GM18526 (cell line): ENCODE measurements around the gene PPM1L.

Source experiments
- POLR2A ChIP-seq: IDR thresholded peaks from 3 replicates; pipeline ENCODE4 v1.6.1; 2011; ENCODE audit not compliant: insufficient read length; ENCODE audit errors: extremely low read depth

PPM1L gene

DNA sequence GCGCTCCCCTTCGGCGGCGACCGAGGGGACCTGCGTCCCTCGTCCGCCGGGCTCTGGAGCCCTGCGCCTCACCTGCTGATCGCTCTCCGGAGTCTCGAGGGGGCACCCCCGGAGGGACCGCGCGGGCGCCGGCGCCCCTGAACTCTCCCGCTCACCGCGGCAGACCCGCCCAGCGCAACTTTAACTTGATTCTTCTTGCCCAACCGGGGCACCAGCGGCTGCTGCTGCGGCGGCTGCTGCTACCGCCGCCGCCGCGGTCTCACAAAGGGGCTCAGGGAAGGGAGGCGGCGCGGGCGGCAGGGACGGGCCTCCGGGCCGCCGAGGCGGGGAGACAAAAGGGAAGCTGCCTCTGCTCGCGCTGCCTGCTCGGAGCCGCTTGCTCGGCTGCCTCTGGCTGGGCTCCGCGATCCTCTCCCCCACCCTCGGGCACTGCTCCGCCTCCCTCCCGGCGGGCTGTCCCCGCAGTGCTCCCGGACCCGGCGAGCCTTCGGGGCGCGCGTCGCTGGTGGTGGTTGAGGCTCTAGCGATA lies at the start of gene PPM1L:
TSS of gene PPM1L (plus strand) at position 456 of the 529 bp plus-strand sequence.
- no peak for TF ChIP-seq POLR2A

DNA sequence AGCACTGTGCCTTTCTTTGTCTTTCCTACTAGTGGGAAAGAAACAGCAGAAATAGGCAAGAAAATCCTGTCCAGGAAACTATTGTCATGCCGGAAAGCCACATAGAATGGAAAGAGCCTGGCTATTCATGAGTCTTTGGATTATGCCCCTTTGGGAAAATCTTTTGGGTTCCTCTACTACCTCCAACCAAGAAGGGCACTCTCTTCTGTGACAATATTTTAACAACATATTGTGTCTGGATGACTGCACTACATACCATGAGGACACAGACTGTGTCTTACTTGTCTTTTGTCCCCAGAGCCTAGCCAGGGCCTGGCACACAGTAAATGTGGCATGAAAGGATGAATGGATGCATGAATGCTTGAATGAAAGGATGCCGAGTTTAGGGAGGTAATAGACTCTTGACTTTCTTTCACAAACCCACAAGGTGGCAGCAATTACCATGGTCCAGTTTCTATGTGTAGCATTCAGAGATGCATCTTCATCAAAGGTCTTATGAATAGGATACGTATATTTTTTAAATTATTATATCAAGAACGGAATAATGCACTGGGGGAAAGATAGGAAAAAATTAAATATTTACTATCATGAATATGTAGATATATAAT lies 48.7 kb upstream of the PPM1L start:
- TF ChIP-seq POLR2A: no peak

DNA sequence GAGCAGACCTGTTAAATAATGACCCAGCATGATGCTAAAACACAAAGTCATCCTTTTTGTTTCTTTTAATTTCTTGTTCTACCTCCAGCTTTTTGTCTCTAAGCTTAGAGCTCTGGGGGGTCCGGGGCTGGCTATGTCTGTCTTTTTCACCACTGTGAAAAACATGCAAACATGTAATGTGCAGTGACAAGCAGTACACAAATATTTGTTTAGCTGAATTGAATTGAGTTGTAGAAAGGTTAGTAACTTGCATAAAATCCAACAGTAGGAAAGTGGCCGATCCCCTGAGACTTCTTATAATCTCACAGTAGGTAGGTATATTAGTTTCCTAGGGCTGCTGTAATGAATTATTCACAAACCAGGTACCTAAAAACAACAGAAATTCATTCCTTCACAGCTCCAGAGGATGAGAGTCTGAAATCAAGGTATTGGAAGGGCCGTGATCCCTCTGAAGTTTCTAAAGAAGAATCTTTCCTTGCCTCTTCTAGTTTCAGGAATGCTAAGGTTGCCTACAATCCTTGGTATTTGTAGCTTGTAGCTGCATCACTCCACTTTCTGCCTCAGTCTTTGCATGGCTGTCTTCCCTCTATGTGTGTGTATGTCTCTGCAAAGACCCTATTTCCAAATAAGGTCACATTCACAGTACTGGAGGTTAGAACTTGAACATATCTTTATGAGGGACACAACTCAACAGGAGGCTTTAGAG lies 46.4 kb upstream of the PPM1L start:
- TF ChIP-seq POLR2A: no peak

DNA sequence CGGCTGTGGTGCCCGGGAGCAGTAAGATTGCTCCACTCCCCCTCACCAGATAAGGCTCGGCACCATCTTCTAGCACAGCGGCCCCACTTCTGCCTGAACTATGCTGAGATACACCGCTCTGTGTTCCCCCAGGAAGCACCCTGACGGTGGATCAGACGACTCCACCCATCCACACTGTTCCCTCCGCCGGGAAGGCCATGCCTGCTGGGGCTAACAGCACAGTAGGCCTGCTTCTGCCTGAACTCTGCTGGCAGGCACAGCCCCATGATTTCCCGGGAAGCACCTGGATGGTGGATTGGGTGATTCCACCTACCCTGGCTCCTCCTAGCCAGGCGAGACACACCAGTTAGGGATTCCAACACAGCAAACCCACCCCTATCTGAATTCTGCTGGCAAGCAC lies 36.3 kb upstream of the PPM1L start:
- TF ChIP-seq POLR2A: no peak

DNA sequence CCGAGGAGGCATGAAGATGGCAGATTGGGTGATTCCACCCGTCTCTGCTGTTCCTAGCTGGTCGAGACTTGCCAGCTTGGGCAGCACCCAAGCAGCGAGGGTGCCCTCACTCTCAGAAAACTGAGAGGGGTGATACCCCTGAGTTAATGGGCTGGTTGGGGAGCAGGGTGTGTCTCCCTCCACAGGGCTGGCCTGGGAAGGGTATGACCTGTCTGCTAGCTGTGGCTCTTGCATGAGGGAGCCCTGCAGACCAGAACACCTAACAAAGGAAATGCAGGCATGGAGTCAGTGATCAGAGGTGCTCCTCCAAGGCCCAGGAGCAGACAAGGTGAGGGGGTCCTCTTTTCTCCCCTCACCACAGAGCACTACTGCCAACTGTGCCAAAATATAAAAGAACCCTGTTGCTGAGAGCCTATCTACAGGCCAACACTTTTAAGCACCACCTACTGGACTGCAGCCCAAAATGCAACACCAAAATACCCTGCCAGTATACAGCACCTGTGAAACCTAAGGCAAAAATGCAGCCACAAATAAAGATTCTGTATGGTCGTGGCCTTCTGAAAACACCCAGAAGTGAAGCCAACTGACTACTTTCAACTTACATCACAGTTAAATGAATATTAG lies 35.8 kb upstream of the PPM1L start:
- no peak for TF ChIP-seq POLR2A

DNA sequence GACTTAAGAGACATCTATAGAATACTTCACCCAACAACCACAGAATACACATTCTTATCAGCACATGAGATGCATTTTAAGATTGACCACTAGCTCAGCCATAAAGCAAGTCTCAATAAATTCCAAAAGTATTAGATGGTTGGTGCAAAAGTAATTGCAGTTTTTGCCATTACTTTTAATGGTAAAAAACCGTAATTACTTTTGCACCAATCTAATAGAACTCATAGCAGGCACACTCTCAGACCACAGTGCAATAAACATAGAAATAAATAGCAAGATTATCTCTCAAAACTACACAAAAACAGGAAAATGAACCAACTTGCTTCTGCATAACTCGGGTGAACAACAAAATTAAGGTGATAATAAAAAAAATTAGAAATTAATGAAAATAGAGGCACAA lies 33.7 kb upstream of the PPM1L start:
- TF ChIP-seq POLR2A: no peak

DNA sequence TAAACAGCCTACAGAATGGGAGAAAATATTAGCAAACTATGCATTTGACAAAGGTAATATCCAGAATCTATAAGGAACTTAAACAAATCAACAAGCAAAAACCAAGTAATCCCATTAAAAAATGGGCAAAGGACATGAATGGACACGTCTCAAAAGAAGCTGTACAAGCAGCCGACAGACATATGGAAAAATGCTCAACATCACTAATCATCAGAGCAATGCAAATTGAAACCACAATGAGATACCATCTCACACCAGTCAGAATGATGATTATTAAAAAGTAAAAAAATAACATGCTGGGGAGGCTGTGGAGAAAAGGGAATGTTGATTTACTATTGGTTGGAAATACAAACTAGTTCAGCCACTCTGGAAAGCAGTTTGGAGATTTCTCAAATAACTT lies 30.7 kb upstream of the PPM1L start:
- no peak for TF ChIP-seq POLR2A

DNA sequence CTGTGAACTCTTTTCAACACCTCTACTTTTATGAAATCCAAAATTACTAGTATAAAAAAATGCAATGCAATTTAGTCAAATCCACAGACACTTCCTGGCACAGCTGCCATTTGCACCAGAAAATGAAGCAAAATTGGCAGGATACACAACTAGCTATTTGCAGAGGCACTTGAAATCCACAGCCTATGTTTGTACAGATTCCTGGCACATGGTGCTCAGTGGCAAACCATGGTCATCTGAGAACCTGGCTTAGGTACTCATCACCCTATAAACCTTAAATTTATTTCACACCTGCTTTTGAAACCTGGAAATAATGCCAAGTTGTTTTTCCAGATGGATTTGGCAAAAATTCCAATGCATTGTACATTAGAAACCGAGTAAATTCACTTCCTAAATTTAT lies 20.2 kb upstream of the PPM1L start:
- TF ChIP-seq POLR2A: no peak

DNA sequence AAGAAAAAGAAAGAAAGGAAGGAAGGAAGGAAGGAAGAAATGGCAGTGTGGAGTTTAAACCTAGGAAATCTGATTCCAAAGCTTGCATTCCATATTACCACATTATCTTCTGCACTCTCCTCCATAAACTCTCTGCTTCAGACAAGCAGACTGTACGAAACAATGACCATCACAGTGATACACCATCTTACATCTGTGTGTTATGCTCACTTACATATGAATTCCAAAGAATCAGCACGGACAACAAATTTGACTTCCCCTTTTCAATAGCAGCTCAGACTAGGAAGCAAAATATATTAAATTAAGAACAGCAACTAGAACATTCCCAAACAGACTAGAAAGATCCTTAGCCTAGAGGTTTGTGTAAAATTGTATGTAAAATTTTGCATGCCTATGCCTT lies 18.0 kb upstream of the PPM1L start:
- no peak for TF ChIP-seq POLR2A

DNA sequence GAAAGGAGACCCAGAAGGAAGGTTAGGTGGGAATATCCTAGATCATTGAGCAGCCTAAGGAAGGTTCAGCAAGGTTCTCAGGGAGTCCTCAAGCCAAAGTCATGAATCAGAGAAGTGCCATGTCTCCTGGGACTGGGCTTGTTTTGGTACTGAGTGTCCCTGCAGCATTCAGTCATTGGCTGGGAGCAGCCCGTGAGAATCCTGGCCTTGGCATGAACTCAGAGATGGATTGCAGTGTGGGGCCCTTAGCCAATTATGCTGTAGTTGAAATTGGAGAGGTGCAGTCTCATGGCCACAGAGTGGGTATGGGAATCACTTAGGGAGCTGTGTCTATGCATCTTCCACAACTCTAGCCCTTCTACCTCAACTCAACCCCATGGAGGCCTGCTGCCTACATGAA lies 17.0 kb upstream of the PPM1L start:
- TF ChIP-seq POLR2A: no peak

DNA sequence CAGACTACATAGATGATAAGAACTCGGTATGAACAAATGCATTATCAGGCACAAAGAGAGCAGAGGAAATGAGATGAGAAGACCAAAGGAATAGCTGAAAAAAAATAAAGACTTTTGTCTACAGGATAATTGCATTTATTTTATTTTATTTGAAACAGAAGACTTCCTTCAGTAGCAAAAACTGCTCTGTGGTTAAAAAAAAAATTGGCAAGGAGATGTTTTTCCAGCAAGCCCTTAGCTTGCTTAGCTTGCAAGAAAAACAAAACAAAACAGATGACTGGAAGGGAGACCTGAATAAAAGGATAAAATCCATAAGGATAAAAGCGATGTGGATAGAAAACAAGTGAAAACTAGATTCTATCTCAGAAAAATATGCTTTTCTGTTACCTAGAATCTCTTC lies 9.1 kb upstream of the PPM1L start:
- TF ChIP-seq POLR2A: no peak

DNA sequence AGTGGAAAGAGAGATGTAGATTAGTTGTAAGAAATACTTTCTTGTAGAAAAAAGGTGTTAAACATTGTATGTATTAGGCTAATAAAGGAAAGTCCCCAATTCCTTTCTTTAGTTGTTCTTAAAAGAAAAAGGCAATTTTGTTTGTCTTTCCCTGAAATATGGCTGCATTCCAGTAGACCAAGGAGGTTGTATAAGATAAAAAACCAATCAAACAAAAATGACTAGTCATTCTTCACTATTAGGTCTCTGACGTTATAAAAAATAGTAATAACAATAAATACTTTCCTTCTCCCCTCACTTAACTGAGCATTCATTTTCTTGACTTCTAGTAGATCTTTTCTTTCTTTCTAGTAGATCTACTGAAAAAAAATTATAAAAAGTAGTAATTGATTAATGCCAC lies 8.6 kb upstream of the PPM1L start:
- TF ChIP-seq POLR2A: no peak

DNA sequence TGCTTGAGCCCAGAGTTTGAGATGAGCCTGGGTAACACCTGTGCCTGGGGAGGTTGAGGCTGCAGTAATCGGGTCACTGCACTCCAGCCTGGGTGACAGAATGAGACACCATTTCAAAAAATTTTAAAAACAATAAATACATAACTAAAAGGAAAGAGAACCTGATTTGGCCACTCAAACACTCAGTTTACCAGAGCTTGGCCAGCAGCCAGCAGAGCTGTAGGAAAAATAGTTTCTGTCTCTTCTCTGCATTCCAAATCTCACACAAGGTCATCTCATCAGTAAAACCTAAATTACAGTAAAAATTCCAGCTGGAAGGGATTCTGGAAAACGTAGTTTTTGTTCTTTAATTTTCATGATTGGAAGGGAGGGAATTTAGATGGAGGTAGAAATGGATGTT lies 7.8 kb upstream of the PPM1L start:
- no peak for TF ChIP-seq POLR2A

DNA sequence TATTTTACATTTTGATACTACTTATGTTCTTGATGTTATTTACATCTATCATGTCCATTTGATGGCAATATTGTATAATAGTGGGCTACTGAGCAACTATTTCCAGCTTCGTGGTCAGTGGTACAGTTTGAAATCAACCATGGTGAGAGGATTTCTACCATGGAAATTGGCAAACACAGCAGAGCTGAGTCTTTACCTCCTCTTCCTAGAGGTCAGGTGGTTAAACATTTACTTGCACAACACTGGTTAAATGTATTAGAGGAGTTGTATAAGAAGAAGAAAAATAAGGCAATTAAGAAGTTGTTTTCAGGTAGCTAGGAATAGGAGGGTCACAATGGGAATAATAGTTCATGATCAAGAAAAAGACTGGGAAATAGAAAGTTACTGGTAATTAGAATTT lies 7.2 kb upstream of the PPM1L start:
- TF ChIP-seq POLR2A: no peak

DNA sequence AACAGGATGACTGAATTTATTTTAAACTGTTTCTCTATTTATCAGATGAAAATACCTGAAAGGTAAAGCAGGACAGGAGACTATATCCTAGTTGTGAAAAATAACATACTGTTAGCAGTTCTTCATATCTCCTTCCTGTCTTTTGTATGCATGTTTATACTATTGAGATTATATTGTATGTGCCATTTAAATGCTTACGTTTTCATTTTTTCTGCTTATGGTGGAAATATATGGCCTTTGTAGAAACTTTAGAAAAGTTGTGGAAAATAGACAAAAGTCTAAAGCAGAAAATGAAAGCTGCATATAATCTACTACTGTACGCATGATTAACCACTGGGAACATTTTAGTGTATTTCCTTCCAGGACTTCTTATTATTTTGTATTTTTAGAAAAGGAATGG lies 2.1 kb upstream of the PPM1L start:
- TF ChIP-seq POLR2A: no peak

DNA sequence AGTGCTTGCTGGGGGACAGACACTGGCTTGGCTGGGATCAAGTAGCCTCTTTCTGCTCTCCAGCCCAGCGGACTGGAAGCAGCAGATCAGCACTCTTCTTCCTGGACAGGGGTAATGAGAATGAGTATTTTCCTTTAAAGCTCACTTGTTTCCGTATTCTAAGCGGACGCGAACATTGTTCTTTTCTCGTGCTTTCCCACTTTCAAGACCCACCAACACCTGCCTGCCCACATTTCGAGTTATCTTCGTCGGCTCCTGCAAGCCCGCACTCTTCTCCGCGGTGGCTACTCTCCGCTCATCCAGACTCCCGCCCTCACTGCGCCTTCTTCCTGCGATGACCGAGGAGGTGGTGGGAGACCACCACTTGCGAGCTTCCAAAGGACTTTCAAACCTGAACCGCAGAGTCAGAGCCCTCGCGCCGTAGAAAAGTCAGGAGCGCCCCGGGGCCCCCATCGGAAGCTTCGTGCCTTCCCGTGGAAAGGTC lies 1.6 kb upstream of the PPM1L start:
- no peak for TF ChIP-seq POLR2A

DNA sequence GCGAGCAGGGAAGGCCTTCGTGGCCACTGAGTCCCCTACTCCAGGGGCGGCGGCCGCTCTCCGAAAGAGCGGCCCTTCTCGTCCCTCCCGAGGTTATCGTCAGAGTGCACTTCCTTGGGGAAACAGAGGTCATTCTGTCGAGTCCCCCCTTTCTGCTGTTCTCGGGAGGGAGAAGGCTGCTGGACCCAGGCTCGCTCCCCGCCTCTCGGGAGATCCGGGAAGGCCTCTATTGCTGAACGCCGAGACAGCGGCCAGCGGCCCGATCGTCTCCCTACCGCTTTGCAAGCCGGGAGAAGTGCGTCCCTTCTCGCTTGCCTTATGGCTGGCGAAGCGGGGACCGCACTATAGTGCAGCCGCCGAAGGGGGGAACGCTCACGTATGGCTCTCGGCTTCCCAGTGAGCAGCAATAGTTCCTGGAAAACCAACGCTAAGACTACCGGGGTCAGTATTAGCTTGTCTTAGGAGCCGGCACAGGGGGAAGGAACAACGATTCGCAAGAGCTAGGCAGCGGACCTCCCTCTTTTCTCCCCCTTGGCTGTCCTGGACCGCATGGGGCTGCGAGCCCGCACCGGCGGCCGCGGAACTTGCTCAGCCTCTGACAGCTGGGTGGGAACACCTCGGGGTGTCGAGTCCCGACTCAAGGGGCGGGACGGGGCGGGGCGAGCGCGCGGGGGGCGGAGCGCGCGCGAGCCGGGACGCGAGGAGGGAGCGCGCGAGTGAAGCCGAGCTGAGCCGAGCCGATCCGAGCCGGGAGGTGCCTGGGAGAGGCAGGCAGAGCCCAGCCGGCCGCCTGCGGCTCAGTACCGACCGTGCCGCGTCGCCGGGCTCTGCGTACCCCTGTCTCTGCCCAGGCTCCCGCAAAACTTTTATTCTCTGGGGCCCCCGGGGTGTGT lies 930 bp upstream of the PPM1L start:
- TF ChIP-seq POLR2A: peak; percentile 30
